ENCODE results near the gene TAP1. TPM values are rescaled to one million over a fixed set of nuclear protein-coding genes. Genes with fewer than 3 reads are reported as not detected.

TAP1 gene
- total RNA-seq, 5 donors from 2014 or later (not counting 1 experiment from before 2014, with no cell fraction given): 117 to 163 (median 147) TPM

GRCh38 chr6:32827025-32827424, 26.5 kb downstream of the TAP1 start:
- Histone ChIP-seq H3K27ac (ENCODE audit: low read length) (no peak overlapping the region), H3K36me3 (ENCODE audit: control insufficient read depth in 2 of 2, extremely low read depth in 1 of 2, insufficient read depth in 1 of 2, low read length in 1 of 2) (peaks cover 8 to 49% of the 10 kb centered on the region in 2 donors), H3K27me3 (replicated peaks in 1 of 2; ENCODE audit: control insufficient read depth in 2 of 2, extremely low read depth in 1 of 2, insufficient read depth in 2 of 2, low read length in 1 of 2) (no peaks in the 10 kb centered on the region), H3K4me3 (ENCODE audit: control insufficient read depth in 1 of 2, extremely low read depth in 1 of 2, low read length in 1 of 2) (no peak overlapping the region), H3K9me3 (no peaks in the 10 kb centered on the region), H3K4me1 (ENCODE audit: control insufficient read depth in 1 of 2, extremely low read depth in 1 of 2, insufficient read depth in 2 of 2, low read length in 2 of 2) (no peaks in the 10 kb centered on the region)
- H3K4me1 Mint-ChIP-seq: peaks cover 7 to 14% (median 9%) of the 10 kb centered on the region in 3 donors
- CTCF ChIA-PET: interaction anchor here in 1 of 2 donors (1.1 to 3.3 kb wide), 4 partner anchors 11 to 158 kb away, joined by 3 to 20 read pairs (median 10); partner anchors contain the start of gene TAP2
- no peak overlapping the region for H3K4me3 Mint-ChIP-seq
- POLR2A ChIA-PET: no interaction called here
- no peaks in the 10 kb centered on the region for H3K9me3 Mint-ChIP-seq
- ATAC-seq (replicated peaks in 1 of 4) (no peak), DNase-seq (no peak)
- peak overlapping the region; percentile 1 to 64 for H3K27ac Mint-ChIP-seq
- WGBS (ENCODE audit: insufficient coverage): 100% methylated on average over 1 of the region's 3 CpGs
- peaks cover 38% of the 10 kb centered on the region for H3K36me3 Mint-ChIP-seq
- no peaks in the 10 kb centered on the region for H3K27me3 Mint-ChIP-seq

- no peaks in the 10 kb centered on the region for H3K27me3 ChIP-seq (replicated peaks in 1 of 2; ENCODE audit: control insufficient read depth in 2 of 2, extremely low read depth in 1 of 2, insufficient read depth in 2 of 2, low read length in 1 of 2)
- ATAC-seq (replicated peaks in 1 of 4) (no peak), DNase-seq (peak in 1 of 35 experiments; percentile 33)
- H3K36me3 Mint-ChIP-seq: peaks cover 28% of the 10 kb centered on the region
- no peaks in the 10 kb centered on the region for H3K9me3 ChIP-seq
- H3K4me1 ChIP-seq (ENCODE audit: control insufficient read depth in 1 of 2, extremely low read depth in 1 of 2, insufficient read depth in 2 of 2, low read length in 2 of 2): no peaks in the 10 kb centered on the region
- CTCF ChIA-PET: interaction anchor here in 1 of 2 donors (1.0 to 3.3 kb wide), 5 partner anchors 12 to 159 kb away, joined by 3 to 20 read pairs (median 3); partner anchors contain the start of gene TAP2
- POLR2A ChIA-PET: no interaction called here
- WGBS (ENCODE audit: insufficient coverage): 100% methylated on average over 1 of the region's 2 CpGs
- no peak overlapping the region for H3K4me3 ChIP-seq (ENCODE audit: control insufficient read depth in 1 of 2, extremely low read depth in 1 of 2, low read length in 1 of 2)
- H3K27me3 Mint-ChIP-seq: no peaks in the 10 kb centered on the region
- H3K27ac ChIP-seq (ENCODE audit: low read length): no peak overlapping the region
- peaks cover 8 to 40% of the 10 kb centered on the region in 2 donors for H3K36me3 ChIP-seq (ENCODE audit: control insufficient read depth in 2 of 2, extremely low read depth in 1 of 2, insufficient read depth in 1 of 2, low read length in 1 of 2)
- peaks cover 4 to 8% (median 6%) of the 10 kb centered on the region in 3 donors for H3K4me1 Mint-ChIP-seq
- no peak overlapping the region for H3K27ac Mint-ChIP-seq
- H3K4me3 Mint-ChIP-seq: no peak overlapping the region
- no peaks in the 10 kb centered on the region for H3K9me3 Mint-ChIP-seq
Observed at GRCh38 chr6:32825966-32826365, 27.5 kb downstream of the TAP1 start.

GRCh38 chr6:32819729-32820128, 33.8 kb downstream of the TAP1 start:
- no peaks in the 10 kb centered on the region for H3K4me1 ChIP-seq (ENCODE audit: control insufficient read depth in 1 of 2, extremely low read depth in 1 of 2, insufficient read depth in 2 of 2, low read length in 2 of 2)
- ATAC-seq (replicated peaks in 1 of 4) (no peak), DNase-seq (no peak)
- no peaks in the 10 kb centered on the region for H3K9me3 ChIP-seq
- H3K27me3 Mint-ChIP-seq: no peaks in the 10 kb centered on the region
- no peak overlapping the region for H3K27ac ChIP-seq (ENCODE audit: low read length)
- 65% methylated on average over 2 of the region's 3 CpGs for WGBS (ENCODE audit: insufficient coverage)
- no peaks in the 10 kb centered on the region for H3K9me3 Mint-ChIP-seq
- POLR2A ChIA-PET: interaction anchor here in 1 of 2 donors (0.6 kb wide), 1 partner anchor 15 kb away, joined by 3 read pairs; no protein-coding TSS in a partner anchor
- CTCF ChIA-PET: no interaction called here
- H3K4me3 Mint-ChIP-seq: no peak overlapping the region
- no peaks in the 10 kb centered on the region for H3K36me3 ChIP-seq (ENCODE audit: control insufficient read depth in 2 of 2, extremely low read depth in 1 of 2, insufficient read depth in 1 of 2, low read length in 1 of 2)
- H3K4me3 ChIP-seq (ENCODE audit: control insufficient read depth in 1 of 2, extremely low read depth in 1 of 2, low read length in 1 of 2): no peak overlapping the region
- peaks cover 3 to 12% (median 4%) of the 10 kb centered on the region in 3 donors for H3K4me1 Mint-ChIP-seq
- H3K36me3 Mint-ChIP-seq: no peaks in the 10 kb centered on the region
- no peak overlapping the region for H3K27ac Mint-ChIP-seq
- no peaks in the 10 kb centered on the region for H3K27me3 ChIP-seq (replicated peaks in 1 of 2; ENCODE audit: control insufficient read depth in 2 of 2, extremely low read depth in 1 of 2, insufficient read depth in 2 of 2, low read length in 1 of 2)

GRCh38 chr6:32818867-32819266, 34.6 kb downstream of the TAP1 start:
- ChIA-PET POLR2A (no interaction called here), CTCF (no interaction called here)
- H3K27ac Mint-ChIP-seq: no peak overlapping the region
- no peaks in the 10 kb centered on the region for H3K36me3 Mint-ChIP-seq
- Histone ChIP-seq H3K4me1 (ENCODE audit: control insufficient read depth in 1 of 2, extremely low read depth in 1 of 2, insufficient read depth in 2 of 2, low read length in 2 of 2) (no peaks in the 10 kb centered on the region), H3K27ac (ENCODE audit: low read length) (no peak overlapping the region), H3K9me3 (no peaks in the 10 kb centered on the region), H3K27me3 (replicated peaks in 1 of 2; ENCODE audit: control insufficient read depth in 2 of 2, extremely low read depth in 1 of 2, insufficient read depth in 2 of 2, low read length in 1 of 2) (no peaks in the 10 kb centered on the region), H3K4me3 (ENCODE audit: control insufficient read depth in 1 of 2, extremely low read depth in 1 of 2, low read length in 1 of 2) (no peak overlapping the region), H3K36me3 (ENCODE audit: control insufficient read depth in 2 of 2, extremely low read depth in 1 of 2, insufficient read depth in 1 of 2, low read length in 1 of 2) (no peaks in the 10 kb centered on the region)
- DNase-seq (no peak), ATAC-seq (replicated peaks in 1 of 4) (no peak)
- no peak overlapping the region for H3K4me3 Mint-ChIP-seq
- peaks cover 3 to 12% (median 4%) of the 10 kb centered on the region in 3 donors for H3K4me1 Mint-ChIP-seq
- no peaks in the 10 kb centered on the region for H3K27me3 Mint-ChIP-seq
- no peaks in the 10 kb centered on the region for H3K9me3 Mint-ChIP-seq
- WGBS (ENCODE audit: insufficient coverage): no CpG with 5 or more reads among the region's 2 CpGs

GRCh38 chr6:32816746-32817204, 36.7 kb downstream of the TAP1 start, which contains the start of gene HLA-DOB:
Gene HLA-DOB (minus strand): TSS chr6:32817002. CDS start chr6:32816951, 51 bp downstream.
- peak; percentile 30 to 76 (median 48) for ATAC-seq (replicated peaks in 1 of 4)
- H3K36me3 ChIP-seq (ENCODE audit: control insufficient read depth in 2 of 2, extremely low read depth in 1 of 2, insufficient read depth in 1 of 2, low read length in 1 of 2): no peaks in the 10 kb centered on the region
- Mint-ChIP-seq H3K4me1 (peaks cover 3 to 12% (median 4%) of the 10 kb centered on the region in 3 donors), H3K27me3 (peaks cover 0 to 4% of the 10 kb centered on the region in 2 donors), H3K27ac (peak within 1 kb of the TSS in 1 of 2 donors; percentile 72), H3K36me3 (no peaks in the 10 kb centered on the region), H3K9me3 (no peaks in the 10 kb centered on the region), H3K4me3 (peak within 1 kb of the TSS in 1 of 3 donors; percentile 77)
- no peaks in the 10 kb centered on the region for H3K4me1 ChIP-seq (ENCODE audit: control insufficient read depth in 1 of 2, extremely low read depth in 1 of 2, insufficient read depth in 2 of 2, low read length in 2 of 2)
- POLR2A ChIA-PET: no interaction called here
- H3K4me3 ChIP-seq (ENCODE audit: control insufficient read depth in 1 of 2, extremely low read depth in 1 of 2, low read length in 1 of 2): no peak within 1 kb of the TSS
- CTCF ChIA-PET: no interaction called here
- no peaks in the 10 kb centered on the region for H3K27me3 ChIP-seq (replicated peaks in 1 of 2; ENCODE audit: control insufficient read depth in 2 of 2, extremely low read depth in 1 of 2, insufficient read depth in 2 of 2, low read length in 1 of 2)
- no CpG with 5 or more reads among the region's 3 CpGs for WGBS (ENCODE audit: insufficient coverage)
- peak in 1 of 35 experiments; percentile 49 for DNase-seq
- no peak within 1 kb of the TSS for H3K27ac ChIP-seq (ENCODE audit: low read length)
- no peaks in the 10 kb centered on the region for H3K9me3 ChIP-seq

GRCh38 chr6:32815996-32816395, 37.5 kb downstream of the TAP1 start:
- Mint-ChIP-seq H3K4me1 (peaks cover 3 to 8% (median 4%) of the 10 kb centered on the region in 3 donors), H3K27me3 (peaks cover 0 to 4% of the 10 kb centered on the region in 2 donors), H3K27ac (no peak overlapping the region), H3K9me3 (no peaks in the 10 kb centered on the region), H3K36me3 (no peaks in the 10 kb centered on the region), H3K4me3 (peak overlapping the region in 1 of 3 donors; percentile 60)
- Histone ChIP-seq H3K36me3 (ENCODE audit: control insufficient read depth in 2 of 2, extremely low read depth in 1 of 2, insufficient read depth in 1 of 2, low read length in 1 of 2) (no peaks in the 10 kb centered on the region), H3K4me3 (ENCODE audit: control insufficient read depth in 1 of 2, extremely low read depth in 1 of 2, low read length in 1 of 2) (no peak overlapping the region), H3K27ac (ENCODE audit: low read length) (no peak overlapping the region), H3K27me3 (replicated peaks in 1 of 2; ENCODE audit: control insufficient read depth in 2 of 2, extremely low read depth in 1 of 2, insufficient read depth in 2 of 2, low read length in 1 of 2) (no peaks in the 10 kb centered on the region), H3K9me3 (no peaks in the 10 kb centered on the region), H3K4me1 (ENCODE audit: control insufficient read depth in 1 of 2, extremely low read depth in 1 of 2, insufficient read depth in 2 of 2, low read length in 2 of 2) (no peaks in the 10 kb centered on the region)
- WGBS (ENCODE audit: insufficient coverage): no CpG with 5 or more reads among the region's 2 CpGs
- no peak for DNase-seq
- no peak for ATAC-seq (replicated peaks in 1 of 4)
- ChIA-PET POLR2A (no interaction called here), CTCF (no interaction called here)

All from T-cell (primary cell).